DND-41 (cell line): Measurements from ENCODE around the gene CLTCL1.

ENCODE experiments used
- EZH2 ChIP-seq: IDR thresholded peaks from 3 replicates; pipeline ENCODE4 v1.6.1; 2012; ENCODE audit warnings: borderline replicate concordance, low read depth, mild to moderate bottlenecking, moderate library complexity, low read length, inconsistent platforms; ENCODE audit not compliant: severe bottlenecking
- TF ChIP-seq, protein P1 (sequence below): IDR thresholded peaks from 2 replicates; pipeline ENCODE4 v1.5.1; 2012; ENCODE audit warnings: borderline replicate concordance, low read length, moderate library complexity, mild to moderate bottlenecking; ENCODE audit not compliant: poor library complexity, severe bottlenecking; ENCODE audit errors: extremely low read depth

DNA sequence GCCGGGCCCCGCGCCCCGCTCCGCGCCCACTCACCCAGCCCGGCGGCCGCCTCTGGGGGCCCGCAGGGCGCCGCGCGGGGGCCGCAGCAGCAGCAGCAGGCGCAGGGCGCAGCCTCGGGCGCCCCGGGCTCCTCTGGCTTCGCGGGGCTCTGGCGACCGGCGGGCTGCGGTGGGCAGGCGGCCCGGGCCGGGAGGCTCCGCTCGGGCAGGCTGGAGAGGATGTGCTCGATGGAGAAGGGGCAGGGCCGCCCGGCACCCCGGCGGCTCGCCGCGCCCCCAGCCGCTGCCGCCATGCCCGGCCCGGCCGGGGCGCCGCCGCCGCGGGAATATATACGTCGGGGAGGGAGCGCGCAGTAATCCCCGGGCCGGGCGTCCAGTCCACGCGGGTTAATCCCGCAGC is 141.5 kb downstream of the CLTCL1 start, which contains the start of gene GSC2:
- TF ChIP-seq, protein P1, sequence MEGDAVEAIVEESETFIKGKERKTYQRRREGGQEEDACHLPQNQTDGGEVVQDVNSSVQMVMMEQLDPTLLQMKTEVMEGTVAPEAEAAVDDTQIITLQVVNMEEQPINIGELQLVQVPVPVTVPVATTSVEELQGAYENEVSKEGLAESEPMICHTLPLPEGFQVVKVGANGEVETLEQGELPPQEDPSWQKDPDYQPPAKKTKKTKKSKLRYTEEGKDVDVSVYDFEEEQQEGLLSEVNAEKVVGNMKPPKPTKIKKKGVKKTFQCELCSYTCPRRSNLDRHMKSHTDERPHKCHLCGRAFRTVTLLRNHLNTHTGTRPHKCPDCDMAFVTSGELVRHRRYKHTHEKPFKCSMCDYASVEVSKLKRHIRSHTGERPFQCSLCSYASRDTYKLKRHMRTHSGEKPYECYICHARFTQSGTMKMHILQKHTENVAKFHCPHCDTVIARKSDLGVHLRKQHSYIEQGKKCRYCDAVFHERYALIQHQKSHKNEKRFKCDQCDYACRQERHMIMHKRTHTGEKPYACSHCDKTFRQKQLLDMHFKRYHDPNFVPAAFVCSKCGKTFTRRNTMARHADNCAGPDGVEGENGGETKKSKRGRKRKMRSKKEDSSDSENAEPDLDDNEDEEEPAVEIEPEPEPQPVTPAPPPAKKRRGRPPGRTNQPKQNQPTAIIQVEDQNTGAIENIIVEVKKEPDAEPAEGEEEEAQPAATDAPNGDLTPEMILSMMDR = no peak
- no peak for TF ChIP-seq EZH2
